HG03139 (cell line): ENCODE measurements around the gene SMPD2.

Source experiments
- ATAC-seq: cut with Tn5 transposase; IDR thresholded peaks from one replicate; pipeline ENCODE4 v1.9.1; 2021; ENCODE audit not compliant: unreplicated experiment

The SMPD2 gene

GRCh38 chr6:109446541-109446940 lies 6.0 kb downstream of the SMPD2 start:
- no peak for ATAC-seq

GRCh38 chr6:109447087-109447486 lies 6.6 kb downstream of the SMPD2 start:
- no peak for ATAC-seq

GRCh38 chr6:109447878-109448555 lies 7.5 kb downstream of the SMPD2 start:
- no peak for ATAC-seq

GRCh38 chr6:109448615-109449014 lies 8.1 kb downstream of the SMPD2 start:
- no peak for ATAC-seq

GRCh38 chr6:109449064-109449794 lies 8.7 kb downstream of the SMPD2 start:
- no peak for ATAC-seq

GRCh38 chr6:109449795-109450673 lies 9.5 kb downstream of the SMPD2 start:
- no peak for ATAC-seq

GRCh38 chr6:109450801-109451200 lies 10.3 kb downstream of the SMPD2 start:
- ATAC-seq, result no peak

GRCh38 chr6:109451376-109451775 lies 10.9 kb downstream of the SMPD2 start:
- ATAC-seq, result no peak

GRCh38 chr6:109452181-109452580 lies 11.7 kb downstream of the SMPD2 start:
- no peak for ATAC-seq

GRCh38 chr6:109453156-109453555 lies 12.6 kb downstream of the SMPD2 start:
- ATAC-seq, result no peak

- no peak for ATAC-seq
Measured at GRCh38 chr6:109453594-109454495, 13.3 kb downstream of the SMPD2 start.

GRCh38 chr6:109454496-109455436 lies 14.2 kb downstream of the SMPD2 start:
- peak; percentile 27 for ATAC-seq

- ATAC-seq, result peak; percentile 48
Measured at GRCh38 chr6:109455437-109456110, 15.1 kb downstream of the SMPD2 start, which contains the start of gene MICAL1. TSS of gene MICAL1 (minus strand) at chr6:109455772. CDS start at chr6:109454196, 1,576 bp downstream.

- no peak for ATAC-seq
Measured at GRCh38 chr6:109456111-109456583, 15.6 kb downstream of the SMPD2 start.

GRCh38 chr6:109456710-109457561 lies 16.4 kb downstream of the SMPD2 start:
- ATAC-seq, result no peak

- no peak for ATAC-seq
Measured at GRCh38 chr6:109457562-109457996, 17.1 kb downstream of the SMPD2 start.

GRCh38 chr6:109458774-109459531 lies 18.4 kb downstream of the SMPD2 start:
- ATAC-seq, result no peak
